Neural cell (in vitro differentiated cells): ENCODE results near the gene HEATR9. TPM values are rescaled to one million over a fixed set of nuclear protein-coding genes. Genes with fewer than 3 reads are reported as not detected.
A peak's percentile ranks its signal among the peaks of the same experiment; 100 is the strongest.

ENCODE experiments used
- H2AFZ ChIP-seq: fragments of 200-600, 300-800 bp; sonication (generic), shearing (Covaris generic); 2 replicates; pipeline ENCODE4 v1.6.0; 2014; ENCODE audit warnings: low read depth, mild to moderate bottlenecking, antibody characterized with exemption, low read length, moderate library complexity
- H3F3A ChIP-seq: fragments of 200-600 bp; shearing (Covaris generic); 2 replicates; pipeline ENCODE4 v1.6.1; 2016; ENCODE audit warnings: mild to moderate bottlenecking, moderate library complexity, mixed read lengths, antibody characterized with exemption, low read length; ENCODE audit not compliant: insufficient read depth, poor library complexity, severe bottlenecking
- H3K27ac ChIP-seq: fragments of 200-600, 300-800 bp; sonication (generic), shearing (Covaris generic); 2 replicates; pipeline ENCODE4 v1.5.1; 2014; ENCODE audit warnings: mild to moderate bottlenecking, low read length, moderate library complexity
- H3K27me3 ChIP-seq: fragments of 300-800, 200-600 bp; sonication (generic), shearing (Covaris generic); 2 replicates; pipeline ENCODE4 v1.6.0; 2014; ENCODE audit warnings: mild to moderate bottlenecking, low read depth, low read length, moderate library complexity; ENCODE audit not compliant: insufficient read depth
- H3K36me3 ChIP-seq: fragments of 300-800, 200-600 bp; sonication (generic), shearing (Covaris generic); 2 replicates; pipeline ENCODE4 v1.5.1; 2014; ENCODE audit warnings: mild to moderate bottlenecking, antibody characterized with exemption, low read length, moderate library complexity; ENCODE audit not compliant: insufficient read depth
- H3K4me2 ChIP-seq: fragments of 300-800, 200-600 bp; sonication (generic), shearing (Covaris generic); 2 replicates; pipeline ENCODE4 v1.6.0; 2014; ENCODE audit warnings: mild to moderate bottlenecking, low read length
- H3K4me3 ChIP-seq: fragments of 300-800, 200-600 bp; sonication (generic), shearing (Covaris generic); 2 replicates; pipeline ENCODE4 v1.5.1; 2014; ENCODE audit warnings: mild to moderate bottlenecking, low read length, moderate library complexity
- H3K79me2 ChIP-seq: fragments of 200-600 bp; shearing (Covaris generic); replicated peaks from 2 replicates; pipeline ENCODE4 v1.6.0; 2014; ENCODE audit warnings: mild to moderate bottlenecking, low read length, moderate library complexity; ENCODE audit not compliant: insufficient read depth
- H3K9ac ChIP-seq: fragments of 300-800, 200-600 bp; sonication (generic), shearing (Covaris generic); 2 replicates; pipeline ENCODE4 v1.6.1; 2016; ENCODE audit warnings: mild to moderate bottlenecking, low read length, mixed read lengths
- H3K9me2 ChIP-seq: fragments of 200-600 bp; shearing (Covaris generic); 2 replicates; pipeline ENCODE4 v1.6.1; 2016; ENCODE audit warnings: mild to moderate bottlenecking, low read length, mixed read lengths; ENCODE audit not compliant: insufficient read depth
- H3K9me3 ChIP-seq: fragments of 200-600, 300-800 bp; sonication (generic), shearing (Covaris generic); 2 replicates; pipeline ENCODE4 v1.6.1; 2016; ENCODE audit warnings: mild to moderate bottlenecking, mixed run types, low read length, moderate library complexity, mixed read lengths
- H4K20me1 ChIP-seq: fragments of 200-600 bp; shearing (Covaris generic); 2 replicates; pipeline ENCODE4 v1.6.1; 2016; ENCODE audit warnings: mild to moderate bottlenecking, mixed run types; ENCODE audit not compliant: insufficient read depth
- CTCF ChIP-seq: fragments of 450-650 bp; IDR thresholded peaks from 2 replicates; pipeline ENCODE4 v1.5.1; 2014; ENCODE audit warnings: antibody characterized with exemption, mild to moderate bottlenecking, moderate library complexity; ENCODE audit not compliant: poor library complexity, severe bottlenecking
- EP300 ChIP-seq: fragments of 450-650 bp; conservative IDR thresholded peaks from 2 replicates; pipeline ENCODE4 v1.6.1; 2014; ENCODE audit warnings: antibody characterized with exemption, mild to moderate bottlenecking, moderate library complexity; ENCODE audit not compliant: poor library complexity, severe bottlenecking
- EZH2 ChIP-seq: fragments of 200-600, 300-800 bp; shearing (Covaris generic), sonication (generic); IDR thresholded peaks from 2 replicates; pipeline ENCODE4 v1.6.1; 2014; ENCODE audit warnings: antibody characterized with exemption, low read length, borderline replicate concordance, mild to moderate bottlenecking; ENCODE audit not compliant: insufficient read depth, poor library complexity, severe bottlenecking
- MXI1 ChIP-seq: fragments of 450-650 bp; conservative IDR thresholded peaks from 2 replicates; pipeline ENCODE4 v1.6.1; 2014; ENCODE audit warnings: antibody characterized with exemption, mild to moderate bottlenecking; ENCODE audit not compliant: poor library complexity, severe bottlenecking
- POLR2AphosphoS5 ChIP-seq: IDR thresholded peaks from 2 replicates; pipeline ENCODE4 v1.6.1; 2012
- RAD21 ChIP-seq: fragments of 450-650 bp; conservative IDR thresholded peaks from 2 replicates; pipeline ENCODE4 v1.6.1; 2014; ENCODE audit warnings: antibody characterized with exemption, mild to moderate bottlenecking, moderate library complexity
- REST ChIP-seq: IDR thresholded peaks from 2 replicates; pipeline ENCODE4 v1.6.1; 2012; ENCODE audit warnings: borderline replicate concordance
- SMC3 ChIP-seq: fragments of 450-650 bp; conservative IDR thresholded peaks from 2 replicates; pipeline ENCODE4 v1.6.1; 2014; ENCODE audit warnings: antibody characterized with exemption, mild to moderate bottlenecking, moderate library complexity; ENCODE audit not compliant: poor library complexity
- TAF1 ChIP-seq: IDR thresholded peaks from 2 replicates; pipeline ENCODE4 v1.6.1; 2012; ENCODE audit warnings: low read depth
- polyA plus RNA-seq: library from polyadenylated mRNA; depleted of rRNA; stranded (reverse); fragments of >200 nt; gene quantifications from 2 replicates; pipeline ENCODE4 v1.2.3, GENCODE V29; 2014

HEATR9 gene
- polyA plus RNA-seq, 1 donor from 2014 or later: not detected

GRCh38 chr17:35808962-35809854 lies 59.5 kb downstream of the HEATR9 start, which contains the start of gene TAF15:
Gene TAF15, plus strand, starts transcription at chr17:35809484. Its CDS starts 86 bp downstream, at chr17:35809570.
- H3K79me2 ChIP-seq: peaks cover 43% of the 10 kb centered on the region
- H3K9me3 ChIP-seq: no peaks in the 10 kb centered on the region
- H4K20me1 ChIP-seq: no peaks in the 10 kb centered on the region
- no peaks in the 10 kb centered on the region for H3F3A ChIP-seq
- peak within 1 kb of the TSS; percentile 97 for H3K4me2 ChIP-seq
- peak within 1 kb of the TSS; percentile 95 for H3K27ac ChIP-seq
- no peaks in the 10 kb centered on the region for H3K9me2 ChIP-seq
- H3K36me3 ChIP-seq: no peaks in the 10 kb centered on the region
- TF ChIP-seq EZH2 (no peak), MXI1 (peak; percentile 84), CTCF (peak; percentile 99), REST (peak; percentile 96), TAF1 (peak; percentile 100), EP300 (peak; percentile 67), SMC3 (peak; percentile 90), POLR2AphosphoS5 (peak; percentile 100), RAD21 (peak; percentile 76)
- H3K9ac ChIP-seq: peak within 1 kb of the TSS; percentile 93
- peak within 1 kb of the TSS; percentile 85 for H3K4me3 ChIP-seq
- peak within 1 kb of the TSS; percentile 76 for H2AFZ ChIP-seq
- H3K27me3 ChIP-seq: no peaks in the 10 kb centered on the region

GRCh38 chr17:35808240-35808961 lies 60.3 kb downstream of the HEATR9 start:
- H3K9me3 ChIP-seq: no peaks in the 10 kb centered on the region
- peaks cover 36% of the 10 kb centered on the region for H3K79me2 ChIP-seq
- H3K36me3 ChIP-seq: no peaks in the 10 kb centered on the region
- H3K4me2 ChIP-seq: peak overlapping the region; percentile 43
- H3K27ac ChIP-seq: peak overlapping the region; percentile 95
- peak overlapping the region; percentile 85 for H3K4me3 ChIP-seq
- no peaks in the 10 kb centered on the region for H4K20me1 ChIP-seq
- no peak for TF ChIP-seq EP300
- TF ChIP-seq SMC3: no peak
- TF ChIP-seq MXI1: no peak
- TF ChIP-seq POLR2AphosphoS5: no peak
- TF ChIP-seq EZH2: no peak
- TF ChIP-seq TAF1: no peak
- no peak for TF ChIP-seq RAD21
- TF ChIP-seq REST: no peak
- TF ChIP-seq CTCF: no peak
- H3K27me3 ChIP-seq: no peaks in the 10 kb centered on the region
- H3K9me2 ChIP-seq: no peaks in the 10 kb centered on the region
- H2AFZ ChIP-seq: peak overlapping the region; percentile 42
- H3K9ac ChIP-seq: peak overlapping the region; percentile 93
- H3F3A ChIP-seq: no peaks in the 10 kb centered on the region
